Measurements from ENCODE around the gene ING4.

ING4 gene

DNA sequence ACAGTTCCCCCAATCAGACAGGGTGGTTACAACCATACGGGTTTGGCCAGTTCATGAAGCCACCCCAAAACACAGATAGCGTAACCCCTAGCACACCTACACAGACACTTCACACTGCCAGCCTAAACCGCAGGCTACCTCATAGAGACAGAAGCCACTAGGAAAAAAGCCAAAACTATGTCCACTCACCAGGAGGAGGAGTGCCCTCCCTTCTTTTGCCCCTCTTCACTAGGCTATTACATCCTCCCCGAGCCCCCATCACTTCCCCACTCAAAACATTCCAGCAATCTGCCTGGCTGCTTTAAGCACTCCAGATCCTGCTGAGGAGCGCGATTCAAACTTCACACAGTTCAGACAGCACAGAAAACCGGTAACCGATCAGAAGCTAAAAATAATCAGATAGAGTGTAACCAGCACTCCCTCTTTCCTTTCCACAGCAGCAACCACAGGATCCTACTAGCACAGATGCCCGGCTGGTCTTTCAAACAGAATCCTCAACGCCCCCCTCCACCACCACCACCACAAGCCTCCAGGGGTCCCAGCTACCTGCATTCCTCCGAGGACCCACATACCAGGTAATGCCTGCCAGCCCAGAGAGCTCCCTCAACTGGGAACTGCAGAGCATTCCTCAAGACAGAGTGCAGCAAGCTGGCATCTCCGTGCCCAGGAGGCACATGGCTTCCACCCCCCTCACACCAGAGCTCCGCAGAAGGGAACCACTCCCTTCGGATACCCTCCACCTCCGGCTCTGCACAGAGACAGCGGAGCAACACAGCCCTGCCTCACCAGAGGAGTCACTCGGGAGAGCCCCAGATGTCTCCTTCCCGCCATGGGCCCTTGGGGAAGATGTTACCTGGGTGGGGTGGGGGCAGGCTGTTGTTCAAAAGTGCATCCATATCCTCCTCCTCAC is 57.2 kb downstream of the ING4 start:
- DNase-seq = peak in 1 of 2 experiments; percentile 41

GRCh38 chr12:6604259-6605029 is 58.5 kb downstream of the ING4 start:
- no peak for DNase-seq

GRCh38 chr12:6603095-6603567 is 59.8 kb downstream of the ING4 start:
- peak in 1 of 2 experiments; percentile 9 for DNase-seq

DNA sequence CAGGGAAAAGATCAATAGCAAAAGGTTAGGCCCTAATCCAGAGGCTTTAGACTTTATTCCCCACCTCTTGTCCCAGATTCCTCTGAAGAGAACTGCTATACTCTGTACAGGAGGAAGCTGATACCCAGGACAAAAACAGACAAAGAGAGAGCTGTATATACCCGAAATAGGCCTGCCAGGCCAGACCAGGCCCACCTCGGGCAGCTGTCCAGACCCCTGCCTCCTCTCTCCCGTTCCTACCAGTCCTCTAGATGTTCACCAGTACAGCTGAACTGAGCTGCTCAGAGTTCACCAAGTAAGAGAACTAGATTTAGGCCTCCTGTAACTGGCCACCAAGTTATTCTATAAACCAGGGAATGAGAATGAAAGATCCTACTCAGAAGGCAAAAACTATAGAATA is 60.4 kb downstream of the ING4 start:
- DNase-seq = no peak
